Brain microvascular endothelial cell (primary cell): Measurements from ENCODE around the gene AHCTF1.
"Not testable (repeated sequence)": the region's sequence is repeated elsewhere in the genome, so short reads cannot be mapped to it uniquely, and the experiment has no call there.

Source experiments
- DNase-seq: peaks from one replicate; pipeline ENCODE4 v3.0.0-alpha.2; 2020
- H3K27ac ChIP-seq: fragments of 250-450 bp; sonication (Bioruptor Pico); 2 replicates; pipeline ENCODE4 v1.5.1; 2020; ENCODE audit warnings: mild to moderate bottlenecking, moderate library complexity
- H3K27me3 ChIP-seq: fragments of 250-450 bp; sonication (Bioruptor Pico); replicated peaks from 2 replicates; pipeline ENCODE4 v1.5.1; 2020; ENCODE audit warnings: mild to moderate bottlenecking
- H3K36me3 ChIP-seq: fragments of 250-450 bp; sonication (Bioruptor Pico); replicated peaks from 2 replicates; pipeline ENCODE4 v1.5.1; 2020; ENCODE audit warnings: mild to moderate bottlenecking
- H3K4me3 ChIP-seq: 2 replicates; pipeline ENCODE4 v1.5.1; 2011; ENCODE audit warnings: low read depth, mild to moderate bottlenecking, control low read depth, low read length, moderate library complexity
- in situ Hi-C: cut with HindIII; loops from 2 replicates; pipeline ENCODE4 v1.10.0; 2017; ENCODE audit warnings: low sequenced_read_pairs, low pct_ligation_motif_present
- TF ChIP-seq, protein P1 (sequence below): IDR thresholded peaks from 2 replicates; pipeline ENCODE4 v1.5.1; 2011; ENCODE audit warnings: low read depth, mild to moderate bottlenecking, moderate library complexity, low read length, control low read depth, inconsistent platforms; ENCODE audit errors: missing control alignments

AHCTF1 gene

DNA sequence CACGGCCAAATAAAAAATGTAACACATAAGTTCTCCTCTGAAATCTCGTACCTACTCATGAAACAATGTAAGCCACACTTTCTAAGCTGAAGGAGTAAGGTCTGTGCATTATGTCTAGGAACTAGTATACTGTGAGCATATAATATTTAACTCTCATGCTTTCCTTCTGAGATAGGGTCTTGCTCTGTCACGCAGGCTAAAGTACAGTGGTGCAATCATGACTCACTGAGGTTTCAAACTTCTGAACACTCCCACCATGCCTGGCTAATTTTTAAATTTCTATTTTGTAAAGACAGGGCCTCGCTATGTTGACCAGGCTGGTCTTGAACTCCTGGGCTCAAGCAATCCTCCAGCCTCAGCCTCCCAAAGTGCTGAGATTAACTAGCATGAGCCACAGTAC lies 71.3 kb downstream of the AHCTF1 start:
- Histone ChIP-seq H3K36me3 (peaks cover 39% of the 10 kb centered on the region), H3K27me3 (no peaks in the 10 kb centered on the region), H3K4me3 (no peak overlapping the region), H3K27ac (no peak overlapping the region)
- in situ Hi-C loops: no loop called here
- TF ChIP-seq, protein P1, sequence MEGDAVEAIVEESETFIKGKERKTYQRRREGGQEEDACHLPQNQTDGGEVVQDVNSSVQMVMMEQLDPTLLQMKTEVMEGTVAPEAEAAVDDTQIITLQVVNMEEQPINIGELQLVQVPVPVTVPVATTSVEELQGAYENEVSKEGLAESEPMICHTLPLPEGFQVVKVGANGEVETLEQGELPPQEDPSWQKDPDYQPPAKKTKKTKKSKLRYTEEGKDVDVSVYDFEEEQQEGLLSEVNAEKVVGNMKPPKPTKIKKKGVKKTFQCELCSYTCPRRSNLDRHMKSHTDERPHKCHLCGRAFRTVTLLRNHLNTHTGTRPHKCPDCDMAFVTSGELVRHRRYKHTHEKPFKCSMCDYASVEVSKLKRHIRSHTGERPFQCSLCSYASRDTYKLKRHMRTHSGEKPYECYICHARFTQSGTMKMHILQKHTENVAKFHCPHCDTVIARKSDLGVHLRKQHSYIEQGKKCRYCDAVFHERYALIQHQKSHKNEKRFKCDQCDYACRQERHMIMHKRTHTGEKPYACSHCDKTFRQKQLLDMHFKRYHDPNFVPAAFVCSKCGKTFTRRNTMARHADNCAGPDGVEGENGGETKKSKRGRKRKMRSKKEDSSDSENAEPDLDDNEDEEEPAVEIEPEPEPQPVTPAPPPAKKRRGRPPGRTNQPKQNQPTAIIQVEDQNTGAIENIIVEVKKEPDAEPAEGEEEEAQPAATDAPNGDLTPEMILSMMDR: no peak
- peak; percentile 18 for DNase-seq

DNA sequence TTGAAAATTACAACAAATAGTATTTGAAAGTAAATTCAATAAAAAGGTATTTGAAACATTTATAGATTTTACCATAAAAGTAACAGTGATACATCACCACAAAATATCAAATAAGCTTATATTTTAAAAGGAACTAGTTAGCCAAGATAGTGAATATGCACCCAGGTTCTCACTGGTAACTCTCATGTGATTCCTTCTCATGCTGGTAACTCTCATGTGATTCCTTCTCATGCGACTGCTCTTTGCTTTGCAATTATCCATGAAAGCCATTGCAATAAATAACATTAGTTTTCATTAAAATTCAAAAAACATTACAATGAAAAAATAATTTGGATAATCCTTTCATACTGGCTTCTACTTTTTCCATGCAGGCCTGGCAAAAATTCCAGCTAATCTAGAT lies 75.4 kb downstream of the AHCTF1 start:
- in situ Hi-C loops: no loop called here
- no peak overlapping the region for H3K27ac ChIP-seq
- DNase-seq: no peak
- peaks cover 43% of the 10 kb centered on the region for H3K36me3 ChIP-seq
- no peak overlapping the region for H3K4me3 ChIP-seq
- H3K27me3 ChIP-seq: no peaks in the 10 kb centered on the region
- TF ChIP-seq, protein P1: no peak

DNA sequence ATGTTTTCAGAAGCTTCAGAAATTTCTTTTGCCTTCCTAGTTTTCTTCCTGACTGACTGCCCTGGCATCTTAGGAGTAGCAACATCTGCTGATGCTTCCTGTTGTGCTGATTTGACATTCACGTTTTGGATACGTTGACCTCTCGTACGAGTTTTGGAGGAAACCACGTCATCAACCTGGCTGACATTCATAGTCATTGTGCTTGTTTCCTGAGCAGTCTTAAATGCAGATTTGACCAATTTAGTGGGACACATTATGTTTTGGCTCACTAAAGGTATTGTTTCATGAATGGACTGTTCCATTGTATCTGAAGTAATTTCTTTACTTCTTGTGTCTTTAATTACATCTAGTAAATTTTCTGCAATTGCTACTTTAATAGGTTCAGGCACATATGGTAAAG lies 81.1 kb downstream of the AHCTF1 start:
- H3K27ac ChIP-seq, H3K27me3 ChIP-seq, in situ Hi-C loops, H3K4me3 ChIP-seq, DNase-seq: not testable (repeated sequence)
- peaks cover 41% of the 10 kb centered on the region for H3K36me3 ChIP-seq

DNA sequence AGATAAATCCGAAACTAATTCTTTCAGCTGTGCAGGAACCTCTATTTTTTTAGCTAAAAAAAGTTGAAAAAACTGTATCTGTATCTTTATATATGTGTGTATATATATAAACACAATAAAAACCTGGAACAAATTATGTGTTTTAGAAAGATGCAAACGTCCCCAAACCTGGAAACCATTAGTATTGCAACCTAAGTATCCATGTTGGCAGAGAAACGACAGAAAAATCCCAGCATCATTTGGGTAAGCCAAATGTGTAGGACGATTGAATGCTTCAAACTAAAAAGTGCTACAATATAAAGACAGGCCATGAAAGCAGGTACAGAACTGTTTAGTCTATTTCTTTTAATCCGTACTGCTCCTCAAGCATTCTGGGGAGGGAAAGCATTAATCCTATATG lies 87.9 kb downstream of the AHCTF1 start:
- H3K27ac ChIP-seq: no peak overlapping the region
- no peak for DNase-seq
- TF ChIP-seq, protein P1: no peak
- in situ Hi-C loops: no loop called here
- H3K4me3 ChIP-seq: no peak overlapping the region
- peaks cover 35% of the 10 kb centered on the region for H3K36me3 ChIP-seq
- H3K27me3 ChIP-seq: no peaks in the 10 kb centered on the region

DNA sequence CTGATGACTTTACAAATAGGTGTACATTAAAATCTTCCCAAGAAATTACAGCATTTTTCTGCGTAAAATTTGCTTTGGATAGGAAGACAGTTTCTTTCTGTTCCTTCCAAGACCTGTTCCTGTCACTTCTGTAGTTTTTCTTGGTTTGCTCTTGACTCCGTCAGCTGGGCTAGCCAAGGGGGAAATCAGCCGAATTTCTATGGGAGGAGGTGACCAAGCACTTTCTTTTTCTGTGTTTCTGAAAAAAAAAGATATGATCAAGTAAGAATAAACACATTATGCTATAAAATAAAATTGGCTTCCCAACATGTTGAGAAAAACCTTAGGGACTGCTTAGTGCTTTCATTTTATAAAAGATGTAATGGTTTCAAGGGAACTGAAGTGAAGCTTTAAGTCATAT lies 91.0 kb downstream of the AHCTF1 start:
- in situ Hi-C loops, H3K27ac ChIP-seq, DNase-seq, H3K4me3 ChIP-seq, H3K27me3 ChIP-seq: not testable (repeated sequence)
- peaks cover 19% of the 10 kb centered on the region for H3K36me3 ChIP-seq

DNA sequence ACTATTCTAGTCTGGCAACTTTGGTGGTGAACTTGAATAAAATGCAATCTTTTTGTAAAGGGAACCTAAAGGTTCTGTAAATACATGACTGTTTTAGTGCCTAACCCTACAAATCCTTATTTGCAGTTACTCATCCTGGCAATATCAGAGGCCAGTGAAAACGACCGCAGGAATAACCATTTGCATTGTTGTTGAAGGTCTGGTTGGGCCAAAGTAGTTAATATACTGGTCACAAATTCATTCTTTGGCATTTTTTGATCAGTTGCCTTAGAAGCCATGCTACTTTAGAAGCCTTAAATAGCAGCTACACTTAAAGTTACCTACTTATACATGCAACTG lies 93.7 kb downstream of the AHCTF1 start:
- peaks cover 8% of the 10 kb centered on the region for H3K36me3 ChIP-seq
- no peaks in the 10 kb centered on the region for H3K27me3 ChIP-seq
- no peak overlapping the region for H3K27ac ChIP-seq
- in situ Hi-C loops: no loop called here
- no peak overlapping the region for H3K4me3 ChIP-seq
- no peak for DNase-seq
- TF ChIP-seq, protein P1: no peak

DNA sequence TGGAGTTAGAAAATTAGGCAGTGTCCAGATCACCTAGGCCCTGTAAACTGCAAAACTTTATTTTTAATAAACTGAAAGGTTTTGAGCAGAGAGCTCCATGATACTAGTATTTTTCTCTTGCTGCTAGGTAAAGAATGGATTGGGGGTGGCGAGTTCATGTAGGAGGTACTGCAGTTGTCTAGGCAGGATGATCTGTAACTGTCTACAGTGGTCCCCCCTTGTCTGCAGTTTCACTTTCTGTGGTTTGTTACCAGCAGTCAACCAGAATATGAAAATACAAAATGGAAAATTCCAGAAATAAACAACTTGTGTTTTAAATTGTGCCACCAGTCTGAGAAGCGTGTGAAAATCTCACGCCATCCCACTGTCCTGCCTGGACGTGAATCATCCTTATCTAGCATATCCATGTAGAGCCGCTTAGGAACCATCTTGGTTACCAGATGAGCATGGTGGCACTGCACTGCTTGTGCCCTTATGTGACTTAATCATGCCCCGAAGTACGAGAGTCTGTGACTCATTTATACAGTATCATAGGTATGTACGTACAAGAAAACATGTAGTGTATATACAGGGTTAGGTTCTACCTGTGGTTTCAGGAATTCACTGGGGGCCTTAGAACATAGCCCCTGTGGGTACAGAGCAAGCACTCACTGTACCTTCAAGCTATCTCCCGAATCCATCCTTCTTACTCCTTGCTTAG lies 94.2 kb downstream of the AHCTF1 start:
- H3K27ac ChIP-seq: no peak overlapping the region
- H3K27me3 ChIP-seq: no peaks in the 10 kb centered on the region
- peaks cover 8% of the 10 kb centered on the region for H3K36me3 ChIP-seq
- TF ChIP-seq, protein P1: no peak
- H3K4me3 ChIP-seq: no peak overlapping the region
- in situ Hi-C loops: no loop called here
- DNase-seq: peak; percentile 8
